Activated B cell treated with CpG ODN at 0.5 μM for 24 hours (primary cell): ENCODE results near the gene HOXB4. TPM values are rescaled to one million over a fixed set of nuclear protein-coding genes. Genes with fewer than 3 reads are reported as not detected.

Source experiments
- ATAC-seq: fragments of 200-7000 bp; cut with Tn5 transposase; one replicate; pipeline ENCODE4 v1.10.0; 2021; ENCODE audit warnings: low read depth, mild to moderate bottlenecking, moderate library complexity
- CTCF ChIA-PET: fragments of 350-600 bp; sonication (Branson Sonifier 250); formaldehyde crosslinking; loops from one replicate; lab custom pipeline; 2021; ENCODE audit warnings: antibody characterized with exemption; lab: Charles Lee
- POLR2A ChIA-PET: fragments of 350-600 bp; sonication (Branson Sonifier 250); formaldehyde crosslinking; loops from one replicate; lab custom pipeline; 2021; ENCODE audit warnings: antibody characterized with exemption; lab: Charles Lee
- DNase-seq: peaks from one replicate; pipeline ENCODE4 v3.0.0; 2022
- H3K27ac Mint-ChIP-seq: one replicate; pipeline ENCODE4 v1.8.0; 2020; ENCODE audit warnings: mixed read lengths
- H3K27me3 Mint-ChIP-seq: one replicate; pipeline ENCODE4 v1.8.0; 2021; ENCODE audit warnings: mixed read lengths
- H3K36me3 Mint-ChIP-seq: one replicate; pipeline ENCODE4 v1.8.0; 2021; ENCODE audit warnings: low read depth, mixed read lengths
- H3K4me1 Mint-ChIP-seq: one replicate; pipeline ENCODE4 v1.8.0; 2021; ENCODE audit warnings: mixed read lengths
- H3K4me3 Mint-ChIP-seq: one replicate; pipeline ENCODE4 v1.8.0; 2020; ENCODE audit warnings: mild to moderate bottlenecking, mixed read lengths
- H3K9me3 Mint-ChIP-seq: one replicate; pipeline ENCODE4 v1.8.0; 2020; ENCODE audit warnings: mixed read lengths
- intact Hi-C: fragments of 100-400 bp; cut with micrococcal nuclease; formaldehyde crosslinking; loops from one replicate; pipeline ENCODE4 v1.15.1; 2024
- total RNA-seq: library from RNA; stranded (reverse); gene quantifications from 2 replicates; pipeline ENCODE4 v1.2.3, GENCODE V29; 2022
- TF ChIP-seq, protein P1 (sequence below): fragments of 200-600 bp; IDR thresholded peaks from one replicate; pipeline ENCODE4 v1.8.0; 2022; ENCODE audit warnings: antibody characterized with exemption, mild to moderate bottlenecking

HOXB4 gene
- total RNA-seq, 1 donor from 2014 or later: 1.4 TPM

DNA sequence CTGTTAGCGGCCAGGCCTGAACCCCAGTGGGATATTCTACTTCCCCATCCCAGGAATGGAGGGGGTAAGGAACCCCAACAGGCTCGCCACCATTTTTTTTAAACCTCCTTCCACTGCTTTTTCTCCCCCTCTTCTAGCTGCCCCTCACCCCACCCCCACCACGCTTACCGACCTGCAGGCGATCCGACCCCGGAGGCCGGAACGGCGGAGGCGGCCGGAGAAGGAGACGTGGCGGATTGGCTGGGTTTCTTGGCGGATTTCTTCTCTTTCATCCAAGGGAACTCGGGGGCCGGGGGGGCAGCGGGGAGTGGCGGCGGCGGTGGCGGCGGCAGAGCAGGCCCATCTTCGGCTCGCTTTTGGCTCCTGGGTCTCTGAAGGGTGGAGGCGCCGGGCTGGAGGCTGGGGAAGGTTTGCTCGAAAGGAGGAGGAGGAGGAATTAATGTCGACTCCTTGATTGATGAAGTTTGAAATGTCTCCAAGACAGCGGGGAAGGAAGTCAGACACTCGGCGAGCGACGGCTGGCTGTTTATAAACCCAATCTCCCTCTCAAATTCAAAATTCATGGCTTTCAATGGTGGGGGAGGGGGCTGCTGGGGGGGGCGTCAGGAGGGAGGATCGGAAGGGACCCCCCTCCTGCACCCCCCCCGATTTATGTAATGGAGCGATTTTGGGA, 33.7 kb downstream of the HOXB4 start:
- H3K4me1 Mint-ChIP-seq: peaks cover 40% of the 10 kb centered on the region
- intact Hi-C loops: loop anchor here (5.0 kb wide), 1 partner anchor 1133 kb away; the partner anchor contains the start of gene SPOP
- peak overlapping the region; percentile 82 for H3K27ac Mint-ChIP-seq
- CTCF ChIA-PET: no interaction called here
- no peaks in the 10 kb centered on the region for H3K9me3 Mint-ChIP-seq
- peaks cover 37% of the 10 kb centered on the region for H3K27me3 Mint-ChIP-seq
- DNase-seq (no peak), ATAC-seq (no peak)
- peak overlapping the region; percentile 88 for H3K4me3 Mint-ChIP-seq
- peaks cover 5% of the 10 kb centered on the region for H3K36me3 Mint-ChIP-seq
- POLR2A ChIA-PET: interaction anchor here (0.6 to 1.5 kb wide), 4 partner anchors 32 to 777 kb away, joined by 3 to 4 read pairs (median 3); partner anchors contain the start of gene NFE2L1
- TF ChIP-seq, protein P1, sequence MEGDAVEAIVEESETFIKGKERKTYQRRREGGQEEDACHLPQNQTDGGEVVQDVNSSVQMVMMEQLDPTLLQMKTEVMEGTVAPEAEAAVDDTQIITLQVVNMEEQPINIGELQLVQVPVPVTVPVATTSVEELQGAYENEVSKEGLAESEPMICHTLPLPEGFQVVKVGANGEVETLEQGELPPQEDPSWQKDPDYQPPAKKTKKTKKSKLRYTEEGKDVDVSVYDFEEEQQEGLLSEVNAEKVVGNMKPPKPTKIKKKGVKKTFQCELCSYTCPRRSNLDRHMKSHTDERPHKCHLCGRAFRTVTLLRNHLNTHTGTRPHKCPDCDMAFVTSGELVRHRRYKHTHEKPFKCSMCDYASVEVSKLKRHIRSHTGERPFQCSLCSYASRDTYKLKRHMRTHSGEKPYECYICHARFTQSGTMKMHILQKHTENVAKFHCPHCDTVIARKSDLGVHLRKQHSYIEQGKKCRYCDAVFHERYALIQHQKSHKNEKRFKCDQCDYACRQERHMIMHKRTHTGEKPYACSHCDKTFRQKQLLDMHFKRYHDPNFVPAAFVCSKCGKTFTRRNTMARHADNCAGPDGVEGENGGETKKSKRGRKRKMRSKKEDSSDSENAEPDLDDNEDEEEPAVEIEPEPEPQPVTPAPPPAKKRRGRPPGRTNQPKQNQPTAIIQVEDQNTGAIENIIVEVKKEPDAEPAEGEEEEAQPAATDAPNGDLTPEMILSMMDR: no peak

DNA sequence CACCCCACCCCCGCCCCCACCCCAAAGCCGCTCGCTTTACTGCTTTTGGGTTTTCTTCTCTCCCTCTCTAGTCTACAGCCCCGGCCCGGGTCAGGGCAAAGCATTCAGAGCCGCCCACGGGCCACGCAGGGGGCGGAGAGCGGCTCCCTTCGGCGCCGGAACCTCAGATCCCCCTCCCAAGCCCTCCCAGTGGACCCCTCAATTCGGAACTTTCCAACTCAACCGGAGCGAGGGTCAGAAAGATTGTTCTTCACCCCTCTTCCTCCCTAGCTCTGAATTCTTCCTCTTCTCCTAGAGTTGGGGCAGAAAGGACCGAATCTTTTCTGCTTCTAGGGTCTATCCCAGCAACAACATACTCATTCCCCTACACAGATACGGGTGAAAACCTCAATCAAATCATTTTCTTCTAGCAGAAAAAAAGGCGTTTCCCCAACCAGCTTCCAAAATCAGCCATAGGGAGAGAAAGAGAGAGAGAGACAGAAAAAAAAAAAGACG, 34.2 kb downstream of the HOXB4 start:
- ATAC-seq: peak; percentile 49
- DNase-seq: peak; percentile 28
- TF ChIP-seq, protein P1: no peak
- peaks cover 5% of the 10 kb centered on the region for H3K36me3 Mint-ChIP-seq
- intact Hi-C loops: loop anchor here (5.0 kb wide), 1 partner anchor 1133 kb away; the partner anchor contains the start of gene SPOP
- peaks cover 37% of the 10 kb centered on the region for H3K27me3 Mint-ChIP-seq
- ChIA-PET CTCF (no interaction called here), POLR2A (interaction anchor here (0.6 to 1.5 kb wide), 3 partner anchors 105 to 776 kb away, joined by 3 to 4 read pairs (median 3); partner anchors contain the start of gene NFE2L1)
- H3K27ac Mint-ChIP-seq: peak overlapping the region; percentile 82
- peaks cover 40% of the 10 kb centered on the region for H3K4me1 Mint-ChIP-seq
- peak overlapping the region; percentile 88 for H3K4me3 Mint-ChIP-seq
- no peaks in the 10 kb centered on the region for H3K9me3 Mint-ChIP-seq

DNA sequence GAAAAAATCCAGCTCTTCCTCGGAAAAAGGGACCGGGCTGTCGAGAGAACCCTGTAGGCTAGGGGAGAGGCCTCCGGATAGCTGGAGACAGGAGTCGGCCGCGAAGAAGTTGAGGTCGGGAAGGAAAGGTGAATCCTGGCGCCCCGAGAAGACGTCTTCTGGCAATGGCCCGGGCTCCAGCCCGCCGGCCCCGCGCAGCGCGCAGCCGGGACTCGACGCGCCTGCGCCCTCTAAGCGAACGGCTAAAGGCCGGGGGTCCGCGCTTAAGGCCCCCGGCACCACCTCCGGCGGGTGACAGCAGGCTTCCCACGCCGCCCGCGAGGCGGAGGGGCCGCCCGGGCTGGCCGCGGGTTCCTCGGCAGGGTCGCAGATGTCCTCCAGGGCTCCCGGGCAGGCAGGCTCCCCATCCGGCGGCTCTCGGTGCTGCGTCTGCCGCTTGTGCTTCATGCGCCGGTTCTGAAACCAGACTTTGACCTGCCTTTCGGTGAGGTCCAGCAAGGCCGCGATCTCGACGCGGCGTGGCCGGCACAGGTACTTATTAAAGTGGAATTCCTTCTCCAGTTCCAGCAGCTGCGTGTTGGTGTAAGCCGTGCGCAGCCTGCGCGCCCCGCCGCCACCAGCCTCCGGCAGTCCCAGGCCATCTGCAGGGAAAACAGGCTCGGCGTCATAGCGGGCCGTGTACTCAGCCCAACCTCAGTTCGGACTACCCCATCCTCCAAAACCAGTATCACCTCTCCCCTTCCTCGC, 34.9 kb downstream of the HOXB4 start:
- peak; percentile 63 for DNase-seq
- intact Hi-C loops: loop anchor here (5.0 kb wide), 1 partner anchor 1134 kb away; the partner anchor contains the start of gene SPOP
- H3K9me3 Mint-ChIP-seq: no peaks in the 10 kb centered on the region
- ChIA-PET POLR2A (interaction anchor here (0.6 to 1.5 kb wide), 2 partner anchors 495 to 775 kb away, joined by 3 to 4 read pairs; partner anchors contain the start of gene NFE2L1), CTCF (no interaction called here)
- peaks cover 38% of the 10 kb centered on the region for H3K4me1 Mint-ChIP-seq
- peak overlapping the region; percentile 89 for H3K4me3 Mint-ChIP-seq
- H3K27me3 Mint-ChIP-seq: peaks cover 35% of the 10 kb centered on the region
- H3K36me3 Mint-ChIP-seq: peaks cover 5% of the 10 kb centered on the region
- peak; percentile 59 for ATAC-seq
- peak overlapping the region; percentile 82 for H3K27ac Mint-ChIP-seq
- TF ChIP-seq, protein P1: no peak

DNA sequence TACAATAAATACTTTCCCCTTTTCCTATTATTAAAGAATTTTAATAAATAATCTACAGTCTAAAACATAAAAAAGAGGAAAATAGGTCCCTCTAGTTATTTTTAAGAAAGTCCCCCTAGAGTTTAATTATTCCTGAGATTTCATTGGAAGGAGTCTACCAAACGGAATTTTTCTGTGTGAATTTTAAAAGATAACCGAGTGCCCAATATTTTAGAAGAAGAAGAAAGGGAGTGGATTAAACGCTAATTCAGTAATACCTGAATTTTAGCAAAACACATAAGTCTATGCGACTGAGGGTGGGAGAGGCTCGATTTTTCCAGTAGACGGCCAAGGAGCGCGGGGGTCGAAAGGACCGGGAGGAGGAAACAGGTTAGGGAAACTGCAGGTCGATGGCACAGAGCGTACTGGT, 35.4 kb downstream of the HOXB4 start:
- no peak for DNase-seq
- peaks cover 5% of the 10 kb centered on the region for H3K36me3 Mint-ChIP-seq
- CTCF ChIA-PET: no interaction called here
- ATAC-seq: no peak
- POLR2A ChIA-PET: no interaction called here
- TF ChIP-seq, protein P1: no peak
- peak overlapping the region; percentile 76 for H3K27ac Mint-ChIP-seq
- H3K27me3 Mint-ChIP-seq: peaks cover 35% of the 10 kb centered on the region
- H3K4me1 Mint-ChIP-seq: peaks cover 34% of the 10 kb centered on the region
- peak overlapping the region; percentile 89 for H3K4me3 Mint-ChIP-seq
- intact Hi-C loops: loop anchor here (5.0 kb wide), 1 partner anchor 1135 kb away; the partner anchor contains the start of gene SPOP
- no peaks in the 10 kb centered on the region for H3K9me3 Mint-ChIP-seq
